IMR-90 (cell line): ENCODE measurements around the gene NHLRC2.

Source experiments
- BHLHE40 ChIP-seq: fragments of 150-350 bp; IDR thresholded peaks from 2 replicates; pipeline ENCODE4 v1.6.1; 2016; ENCODE audit warnings: mild to moderate bottlenecking, low read depth, low read length
- CEBPB ChIP-seq: IDR thresholded peaks from 2 replicates; pipeline ENCODE4 v1.6.1; 2012; ENCODE audit warnings: low read depth, low read length, improper control_type of control experiment
- CHD1 ChIP-seq: IDR thresholded peaks from 2 replicates; pipeline ENCODE4 v1.6.1; 2012; ENCODE audit warnings: low read depth, low read length, improper control_type of control experiment
- MAFK ChIP-seq: IDR thresholded peaks from 2 replicates; pipeline ENCODE4 v1.6.1; 2012; ENCODE audit warnings: low read depth, low read length, improper control_type of control experiment
- MAZ ChIP-seq: IDR thresholded peaks from 2 replicates; pipeline ENCODE4 v1.6.1; 2012; ENCODE audit warnings: low read depth, mild to moderate bottlenecking, low read length, improper control_type of control experiment, moderate library complexity, borderline replicate concordance
- MXI1 ChIP-seq: IDR thresholded peaks from 2 replicates; pipeline ENCODE4 v1.6.1; 2012; ENCODE audit warnings: low read depth, mild to moderate bottlenecking, low read length, moderate library complexity, borderline replicate concordance
- POLR2A ChIP-seq: IDR thresholded peaks from 2 replicates; pipeline ENCODE4 v1.6.1; 2012; ENCODE audit warnings: mild to moderate bottlenecking, low read depth, low read length
- RAD21 ChIP-seq: IDR thresholded peaks from 2 replicates; pipeline ENCODE4 v1.6.1; 2012; ENCODE audit warnings: low read length, improper control_type of control experiment
- RCOR1 ChIP-seq: IDR thresholded peaks from 2 replicates; pipeline ENCODE4 v1.6.1; 2012; ENCODE audit warnings: mild to moderate bottlenecking, low read length, improper control_type of control experiment; ENCODE audit not compliant: insufficient replicate concordance
- RFX5 ChIP-seq: IDR thresholded peaks from 2 replicates; pipeline ENCODE4 v1.8.0; 2012; ENCODE audit warnings: low read depth, mild to moderate bottlenecking, low read length, moderate library complexity
- SMC3 ChIP-seq: fragments of 150-350 bp; IDR thresholded peaks from 2 replicates; pipeline ENCODE4 v1.6.1; 2016; ENCODE audit warnings: low read depth, mild to moderate bottlenecking, antibody characterized with exemption, low read length, moderate library complexity
- TF ChIP-seq, protein P1 (sequence below): conservative IDR thresholded peaks from 2 replicates; pipeline ENCODE4 v1.5.1; 2012; ENCODE audit warnings: mild to moderate bottlenecking, low read depth, low read length, improper control_type of control experiment
- TF ChIP-seq, protein P2 (sequence below): fragments of 150-350 bp; IDR thresholded peaks from 2 replicates; pipeline ENCODE4 v1.6.1; 2017; ENCODE audit warnings: mild to moderate bottlenecking, antibody characterized with exemption, low read length, low read depth

DNA sequence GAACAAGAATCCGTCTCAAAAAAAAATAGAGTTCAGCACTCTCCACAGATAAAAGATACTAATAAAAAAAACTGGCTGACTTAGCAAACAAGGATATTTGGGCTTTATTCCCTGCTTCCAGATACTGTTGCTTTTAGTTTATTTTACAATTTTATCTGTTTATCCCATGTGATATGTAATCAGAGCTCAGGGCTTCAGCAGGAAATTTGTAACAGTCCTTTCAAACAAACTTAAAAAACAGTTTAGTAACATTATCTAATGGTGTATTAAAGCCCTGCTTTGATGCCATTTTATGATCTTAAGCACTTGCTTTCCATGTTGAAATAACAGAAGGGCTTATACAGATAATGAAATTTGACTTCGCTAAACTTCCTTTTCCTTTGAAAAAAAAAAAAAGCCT, 28.7 kb upstream of the NHLRC2 start:
- TF ChIP-seq MAZ (no peak), RAD21 (no peak), POLR2A (no peak), BHLHE40 (no peak), CEBPB (no peak), RCOR1 (no peak), RFX5 (no peak), MAFK (no peak), MXI1 (no peak), SMC3 (no peak), CHD1 (no peak)
- TF ChIP-seq, protein P1, sequence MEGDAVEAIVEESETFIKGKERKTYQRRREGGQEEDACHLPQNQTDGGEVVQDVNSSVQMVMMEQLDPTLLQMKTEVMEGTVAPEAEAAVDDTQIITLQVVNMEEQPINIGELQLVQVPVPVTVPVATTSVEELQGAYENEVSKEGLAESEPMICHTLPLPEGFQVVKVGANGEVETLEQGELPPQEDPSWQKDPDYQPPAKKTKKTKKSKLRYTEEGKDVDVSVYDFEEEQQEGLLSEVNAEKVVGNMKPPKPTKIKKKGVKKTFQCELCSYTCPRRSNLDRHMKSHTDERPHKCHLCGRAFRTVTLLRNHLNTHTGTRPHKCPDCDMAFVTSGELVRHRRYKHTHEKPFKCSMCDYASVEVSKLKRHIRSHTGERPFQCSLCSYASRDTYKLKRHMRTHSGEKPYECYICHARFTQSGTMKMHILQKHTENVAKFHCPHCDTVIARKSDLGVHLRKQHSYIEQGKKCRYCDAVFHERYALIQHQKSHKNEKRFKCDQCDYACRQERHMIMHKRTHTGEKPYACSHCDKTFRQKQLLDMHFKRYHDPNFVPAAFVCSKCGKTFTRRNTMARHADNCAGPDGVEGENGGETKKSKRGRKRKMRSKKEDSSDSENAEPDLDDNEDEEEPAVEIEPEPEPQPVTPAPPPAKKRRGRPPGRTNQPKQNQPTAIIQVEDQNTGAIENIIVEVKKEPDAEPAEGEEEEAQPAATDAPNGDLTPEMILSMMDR, result no peak
- TF ChIP-seq, protein P2, sequence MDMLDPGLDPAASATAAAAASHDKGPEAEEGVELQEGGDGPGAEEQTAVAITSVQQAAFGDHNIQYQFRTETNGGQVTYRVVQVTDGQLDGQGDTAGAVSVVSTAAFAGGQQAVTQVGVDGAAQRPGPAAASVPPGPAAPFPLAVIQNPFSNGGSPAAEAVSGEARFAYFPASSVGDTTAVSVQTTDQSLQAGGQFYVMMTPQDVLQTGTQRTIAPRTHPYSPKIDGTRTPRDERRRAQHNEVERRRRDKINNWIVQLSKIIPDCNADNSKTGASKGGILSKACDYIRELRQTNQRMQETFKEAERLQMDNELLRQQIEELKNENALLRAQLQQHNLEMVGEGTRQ, result no peak
